ENCODE data around the gene PMAIP1. TPM values are rescaled to one million over a fixed set of nuclear protein-coding genes. Genes with fewer than 3 reads are reported as not detected.

PMAIP1 gene
- polyA plus RNA-seq, 1 of the 3 experiments (the other 2 are of a cell fraction), result 76.9 TPM

- TF ChIP-seq ZBTB33 (IDR thresholded peaks at IDR 0.05; ENCODE audit: borderline replicate concordance, low read depth), result no peak
- no peak for TF ChIP-seq MXI1 (IDR thresholded peaks at IDR 0.05; ENCODE audit: low read depth, low read length)
- no peak for TF ChIP-seq JUND (IDR thresholded peaks at IDR 0.05)
These were observed 22.4 kb upstream of the PMAIP1 start (continued) for GRCh38 chr18:59877361-59877760.

- no peaks in the 10 kb centered on the region for H3K36me3 ChIP-seq (replicated peaks in 1 of 2; ENCODE audit: control insufficient read depth in 1 of 2, insufficient read depth in 2 of 2, low read length in 1 of 2)
- DNase-seq, result no peak
- H3K27ac ChIP-seq (ENCODE audit: low read depth in 2 of 2, low read length in 1 of 2), result no peak overlapping the region
- H3K27me3 ChIP-seq (ENCODE audit: insufficient read depth), result no peaks in the 10 kb centered on the region
- H3F3A ChIP-seq (replicated peaks; ENCODE audit: insufficient read depth), result peaks cover 12% of the 10 kb centered on the region
- H2AFZ ChIP-seq (ENCODE audit: low read depth), result no peak overlapping the region
- H3K9ac ChIP-seq, result no peak overlapping the region
- 90% methylated on average over 1 of the region's 1 CpG for WGBS (ENCODE audit: low lambda C conversion rate)
- TF ChIP-seq PBX3 (IDR thresholded peaks at IDR 0.05), result no peak
- TF ChIP-seq EP300 (IDR thresholded peaks at IDR 0.05; ENCODE audit: borderline replicate concordance in 1 of 2, low read depth in 1 of 2, low read length in 1 of 2), result no peak
- no peak for TF ChIP-seq ZBTB33 (IDR thresholded peaks at IDR 0.05; ENCODE audit: borderline replicate concordance, low read depth)
- TF ChIP-seq SMC3 (IDR thresholded peaks at IDR 0.05; ENCODE audit: low read depth, low read length), result no peak
- TF ChIP-seq POLR2AphosphoS5 (IDR thresholded peaks at IDR 0.05; ENCODE audit: low read depth, low read length), result no peak
- no peak for TF ChIP-seq FOSL2 (IDR thresholded peaks at IDR 0.05; ENCODE audit: borderline replicate concordance, low read depth)
- TF ChIP-seq FOXJ3 (CRISPR knock-in tag; IDR thresholded peaks at IDR 0.05), result no peak
- TF ChIP-seq NRF1 (IDR thresholded peaks at IDR 0.05; ENCODE audit: low read depth, low read length), result no peak
- TF ChIP-seq CTCF (IDR thresholded peaks at IDR 0.05), result no peak
- no peak for TF ChIP-seq YY1 (IDR thresholded peaks at IDR 0.05; ENCODE audit: low read depth)
- CTCF ChIA-PET, result no interaction called here
- no peak overlapping the region for H3K4me3 ChIP-seq (ENCODE audit: low read depth in 2 of 2, low read length in 1 of 2)
- H3K9me2 ChIP-seq, result no peaks in the 10 kb centered on the region
- H4K20me1 ChIP-seq (ENCODE audit: insufficient read depth), result no peaks in the 10 kb centered on the region
- H3K4me2 ChIP-seq, result no peak overlapping the region
- POLR2A ChIA-PET, result interaction anchor here (0.6 kb wide), 2 partner anchors 18 to 22 kb away, joined by 3 to 5 read pairs; no protein-coding TSS in a partner anchor
- no peaks in the 10 kb centered on the region for H3K9me3 ChIP-seq
- no peaks in the 10 kb centered on the region for H3K79me2 ChIP-seq (ENCODE audit: insufficient read depth)
- peaks cover 2 to 6% of the 10 kb centered on the region in 2 experiments; a peak in 3 of 4 replicates for H3K4me1 ChIP-seq (ENCODE audit: control insufficient read depth in 1 of 2, insufficient read depth in 2 of 2, low read depth in 1 of 2, low read length in 1 of 2)
These were observed 21.2 kb upstream of the PMAIP1 start for GRCh38 chr18:59878644-59879043.
